Activated naive CD4-positive, alpha-beta T cell treated with anti-CD3 and anti-CD28 coated beads, Interleukin-2, amount 50 U/mL, for 16 hours (primary cell): ENCODE data around the gene ATG16L1.

Experiments
- DNase-seq: peaks from one replicate; pipeline ENCODE4 v3.0.0-alpha.2; 2020

The ATG16L1 gene

GRCh38 chr2:233261819-233262555, 10.5 kb downstream of the ATG16L1 start:
- DNase-seq, result no peak

GRCh38 chr2:233262562-233262961, 11.1 kb downstream of the ATG16L1 start:
- DNase-seq, result no peak

- DNase-seq, result no peak
Observed at GRCh38 chr2:233263045-233263570, 11.6 kb downstream of the ATG16L1 start.

- DNase-seq, result no peak
Observed at GRCh38 chr2:233264667-233265066, 13.2 kb downstream of the ATG16L1 start.

GRCh38 chr2:233265899-233266431, 14.5 kb downstream of the ATG16L1 start:
- no peak for DNase-seq

GRCh38 chr2:233266481-233266880, 15.0 kb downstream of the ATG16L1 start:
- DNase-seq, result no peak

GRCh38 chr2:233267516-233268245, 16.2 kb downstream of the ATG16L1 start:
- peak; percentile 52 for DNase-seq

GRCh38 chr2:233270366-233270765, 18.9 kb downstream of the ATG16L1 start:
- no peak for DNase-seq

- no peak for DNase-seq
Observed at GRCh38 chr2:233270951-233271350, 19.5 kb downstream of the ATG16L1 start.

- no peak for DNase-seq
Observed at GRCh38 chr2:233271693-233272092, 20.2 kb downstream of the ATG16L1 start.

- DNase-seq, result no peak
Observed at GRCh38 chr2:233273120-233273519, 21.6 kb downstream of the ATG16L1 start.

GRCh38 chr2:233275223-233275622, 23.8 kb downstream of the ATG16L1 start:
- DNase-seq, result no peak

GRCh38 chr2:233278921-233279320, 27.4 kb downstream of the ATG16L1 start:
- no peak for DNase-seq

GRCh38 chr2:233280114-233280693, 28.7 kb downstream of the ATG16L1 start:
- no peak for DNase-seq

- DNase-seq, result no peak
Observed at GRCh38 chr2:233281553-233281952, 30.1 kb downstream of the ATG16L1 start.

GRCh38 chr2:233281992-233282603, 30.6 kb downstream of the ATG16L1 start:
- no peak for DNase-seq

- no peak for DNase-seq
Observed at GRCh38 chr2:233285921-233286320, 34.4 kb downstream of the ATG16L1 start.

GRCh38 chr2:233287871-233288270, 36.4 kb downstream of the ATG16L1 start:
- no peak for DNase-seq

- DNase-seq, result no peak
Observed at GRCh38 chr2:233288663-233289062, 37.2 kb downstream of the ATG16L1 start.

- no peak for DNase-seq
Observed at GRCh38 chr2:233289648-233290047, 38.2 kb downstream of the ATG16L1 start.

- DNase-seq, result no peak
Observed at GRCh38 chr2:233290051-233290845, 38.8 kb downstream of the ATG16L1 start.

GRCh38 chr2:233295891-233296290, 44.4 kb downstream of the ATG16L1 start:
- no peak for DNase-seq
